ENCODE data around the gene IFITM1. TPM values are rescaled to one million over a fixed set of nuclear protein-coding genes. Genes with fewer than 3 reads are reported as not detected.

The IFITM1 gene
- total and polyA plus RNA-seq, 9 of the 15 experiments (the other 6 are each of a cell fraction or from before 2014, with no cell fraction given), result 691 to 5,579 (median 974) TPM

DNA sequence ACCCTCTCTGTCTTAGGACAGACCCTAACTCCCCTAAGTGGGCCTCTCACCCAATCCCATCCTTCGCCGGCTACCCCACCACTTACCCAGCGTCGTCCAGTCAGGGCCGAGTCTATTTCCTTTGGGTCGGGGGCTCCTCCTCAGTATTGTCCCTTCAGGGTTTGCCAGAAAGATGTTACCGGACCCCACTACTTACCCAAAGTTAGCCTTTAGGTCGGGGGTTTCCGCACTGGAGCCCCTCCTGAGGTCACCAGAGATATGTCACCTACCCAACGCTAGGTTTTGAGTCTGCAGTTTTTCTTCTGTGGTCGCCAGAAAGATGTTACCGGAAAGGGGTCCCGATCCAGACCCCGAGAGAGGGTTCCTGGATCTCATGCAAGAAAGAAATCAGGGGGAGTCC, 37.6 kb downstream of the IFITM1 start:
- H3K9me3 ChIP-seq (replicated peaks; ENCODE audit: control insufficient read depth, insufficient read depth, low read depth, low read length), result no peaks in the 10 kb centered on the region; the same call in 1 of the 2 replicates
- 77% methylated on average over 14 of the region's 14 CpGs for WGBS (ENCODE audit: insufficient coverage, low coverage, missing lambda C conversion rate)
- no peaks in the 10 kb centered on the region for H3K27me3 ChIP-seq (ENCODE audit: control insufficient read depth in 2 of 2, insufficient read depth in 2 of 2, low read length in 2 of 2)
- peak overlapping the region; percentile 75 to 89; a peak in 3 of 4 replicates for H3K9ac ChIP-seq (ENCODE audit: insufficient read depth in 1 of 2, low read depth in 2 of 2, low read length in 2 of 2)
- peaks cover 8% of the 10 kb centered on the region; the same call in 1 of the 3 replicates for H3K79me2 ChIP-seq (ENCODE audit: control insufficient read depth, insufficient read depth, low read length)
- intact Hi-C loops (cut with micrococcal nuclease), result loop anchor here (1.0 to 5.0 kb wide), 2 partner anchors 22 to 84 kb away; no protein-coding TSS in a partner anchor
- BruUV-seq (replicated peaks), result no TSS peak
- no peak overlapping the region for H3K4me3 ChIP-seq
- peaks cover 63 to 68% of the 10 kb centered on the region in 2 experiments for H3K4me1 ChIP-seq (replicated peaks in 1 of 2; ENCODE audit: control insufficient read depth in 2 of 2, insufficient read depth in 2 of 2, low read length in 2 of 2)
- H3K4me2 ChIP-seq (ENCODE audit: insufficient read depth, low read length), result peak overlapping the region; percentile 69
- CTCF ChIA-PET (ENCODE audit: low intra/inter-chr PET ratio), result no interaction called here
- peak overlapping the region; percentile 88 for H3K27ac ChIP-seq (ENCODE audit: extremely low read depth, low read depth, low read length)
- in situ Hi-C loops (cut with MboI), result loop anchor here (5.0 kb wide), 1 partner anchor 39 kb away; the partner anchor contains the start of gene IFITM1
- POLR2A ChIA-PET, result interaction anchor here (0.6 kb wide), 1 partner anchor 107 kb away, joined by 3 read pairs; no protein-coding TSS in a partner anchor
- TF ChIP-seq ZNF318 (IDR thresholded peaks at IDR 0.05; ENCODE audit: borderline replicate concordance in 1 of 2, low read depth in 1 of 2), result no peak
- ATAC-seq, result no peak
- FAIRE-seq, result no peak
- H4K20me1 ChIP-seq (replicated peaks; ENCODE audit: control insufficient read depth, insufficient read depth, low read length), result no peaks in the 10 kb centered on the region
- peak overlapping the region; percentile 94 for H2AFZ ChIP-seq (ENCODE audit: low read depth, low read length)
- no peaks in the 10 kb centered on the region for H3K36me3 ChIP-seq (ENCODE audit: control insufficient read depth, insufficient read depth, low read length)
- DNase-seq (ENCODE audit: extremely low read depth in 1 of 4, low spot score in 3 of 4), result no peak
- no peaks in the 10 kb centered on the region for H3K9me1 ChIP-seq (ENCODE audit: control insufficient read depth, insufficient read depth, low read length)

Measured in K562 (cell line).